ENCODE measurements around the gene PRDM10.
"Not testable (repeated sequence)": the region's sequence is repeated elsewhere in the genome, so short reads cannot be mapped to it uniquely, and the experiment has no call there.

Gene PRDM10

GRCh38 chr11:129894278-129895125, 108.1 kb downstream of the PRDM10 start:
- DNase-seq (ENCODE audit: low spot score): no peak

- DNase-seq (ENCODE audit: low spot score): no peak
Measured at GRCh38 chr11:129888451-129888850, 114.2 kb downstream of the PRDM10 start.

- DNase-seq (ENCODE audit: low spot score): no peak
Measured at GRCh38 chr11:129885381-129885780, 117.3 kb downstream of the PRDM10 start.

- no peak for DNase-seq (ENCODE audit: low spot score)
Measured at GRCh38 chr11:129884581-129884980, 118.1 kb downstream of the PRDM10 start.

GRCh38 chr11:129881570-129882170, 121.0 kb downstream of the PRDM10 start:
- peak; percentile 74 for DNase-seq (ENCODE audit: low spot score)

GRCh38 chr11:129880311-129880710, 122.3 kb downstream of the PRDM10 start:
- no peak for DNase-seq (ENCODE audit: low spot score)

- no peak for DNase-seq (ENCODE audit: low spot score)
Measured at GRCh38 chr11:129871914-129872313, 130.7 kb downstream of the PRDM10 start.

GRCh38 chr11:129868626-129869025, 134.0 kb downstream of the PRDM10 start:
- not testable (repeated sequence) for DNase-seq (ENCODE audit: low spot score)

- no peak for DNase-seq (ENCODE audit: low spot score)
Measured at GRCh38 chr11:129866311-129866710, 136.3 kb downstream of the PRDM10 start.

- no peak for DNase-seq (ENCODE audit: low spot score)
Measured at GRCh38 chr11:129865701-129866100, 136.9 kb downstream of the PRDM10 start.

- DNase-seq (ENCODE audit: low spot score): no peak
Measured at GRCh38 chr11:129864811-129865210, 137.8 kb downstream of the PRDM10 start.

GRCh38 chr11:129861702-129862522, 140.7 kb downstream of the PRDM10 start:
- DNase-seq (ENCODE audit: low spot score): no peak

GRCh38 chr11:129856036-129856435, 146.6 kb downstream of the PRDM10 start:
- DNase-seq (ENCODE audit: low spot score): no peak

GRCh38 chr11:129855086-129855485, 147.5 kb downstream of the PRDM10 start:
- no peak for DNase-seq (ENCODE audit: low spot score)

- DNase-seq (ENCODE audit: low spot score): no peak
Measured at GRCh38 chr11:129854232-129854805, 148.3 kb downstream of the PRDM10 start.

GRCh38 chr11:129853518-129854231, 149.0 kb downstream of the PRDM10 start:
- no peak for DNase-seq (ENCODE audit: low spot score)

GRCh38 chr11:129852125-129852740, 150.4 kb downstream of the PRDM10 start:
- DNase-seq (ENCODE audit: low spot score): no peak
